ENCODE results near the gene SKI. TPM values are rescaled to one million over a fixed set of nuclear protein-coding genes. Genes with fewer than 3 reads are reported as not detected.

SKI gene
- total RNA-seq, 1 experiment from 2014 or later: 89.5 TPM

DNA sequence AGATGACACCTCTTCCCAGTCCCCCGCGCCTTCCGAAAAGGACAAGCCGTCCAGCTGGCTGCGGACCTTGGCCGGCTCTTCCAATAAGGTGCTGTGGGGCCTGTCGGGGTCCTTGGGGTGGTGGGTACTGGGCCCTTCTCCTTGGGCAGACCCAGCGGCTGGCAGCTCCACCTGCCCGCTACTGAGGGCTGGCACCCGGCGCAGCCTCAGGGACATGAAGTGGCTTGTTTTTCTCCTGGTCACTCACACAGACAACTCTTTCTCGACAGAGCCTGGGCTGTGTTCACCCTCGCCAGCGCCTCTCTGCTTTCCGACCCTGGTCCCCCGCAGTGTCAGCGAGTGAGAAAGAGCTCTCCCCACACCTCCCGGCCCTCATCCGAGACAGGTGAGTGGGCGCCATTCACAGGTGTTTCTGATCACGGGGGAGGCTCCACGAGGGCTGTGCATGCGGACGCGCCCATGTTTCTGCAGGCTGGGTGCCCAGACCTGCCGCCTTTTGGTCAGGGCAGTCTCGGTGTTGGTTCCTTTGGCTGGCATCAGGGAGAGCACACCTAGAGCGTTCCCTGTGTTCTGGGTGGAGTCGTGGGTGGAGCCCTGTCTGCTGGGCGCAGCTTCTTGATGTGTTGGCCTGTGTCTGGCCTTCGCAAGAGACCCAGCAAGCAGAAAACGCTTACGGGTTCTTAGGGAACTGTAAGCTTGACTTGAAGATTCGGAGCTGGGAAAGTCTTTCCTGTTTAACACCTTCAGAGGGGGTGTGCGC is 75.1 kb downstream of the SKI start:
- Histone ChIP-seq H4K5ac (ENCODE audit: insufficient read length, low read depth, low read length) (no peak overlapping the region), H3K79me2 (ENCODE audit: insufficient read depth, low read length) (peaks cover 12% of the 10 kb centered on the region; the same call in 1 of the 2 replicates), H2AK5ac (ENCODE audit: insufficient read length, low read length) (no peak overlapping the region), H3K14ac (ENCODE audit: insufficient read depth, low read length) (no peak overlapping the region; the same call in 1 of the 2 replicates), H2BK15ac (ENCODE audit: low read depth, low read length) (no peak overlapping the region), H3K27me3 (ENCODE audit: insufficient read depth, low read length) (no peaks in the 10 kb centered on the region), H3K79me1 (ENCODE audit: insufficient read depth, low read depth, low read length, poor library complexity, severe bottlenecking) (peaks cover 10% of the 10 kb centered on the region), H2AFZ (ENCODE audit: low read length) (no peak overlapping the region), H3K27ac (ENCODE audit: insufficient read length, low read depth, low read length) (no peak overlapping the region), H3K9me3 (ENCODE audit: control insufficient read depth, low read depth, low read length) (no peaks in the 10 kb centered on the region), H3K4me1 (ENCODE audit: insufficient read depth, low read length) (no peaks in the 10 kb centered on the region), H3K23me2 (ENCODE audit: insufficient read length, low read depth, low read length, poor library complexity, severe bottlenecking) (no peaks in the 10 kb centered on the region), H4K20me1 (ENCODE audit: control insufficient read depth, insufficient read depth, insufficient read length) (no peaks in the 10 kb centered on the region), H3K56ac (ENCODE audit: insufficient read length, low read depth, low read length) (no peak overlapping the region), H2BK5ac (ENCODE audit: insufficient read length, low read length) (no peak overlapping the region), H4K91ac (ENCODE audit: insufficient read length, low read depth, low read length) (no peak overlapping the region), H3K23ac (ENCODE audit: insufficient read length, low read depth, low read length) (no peak overlapping the region), H3T11ph (ENCODE audit: low read length) (no peak overlapping the region), H3K4me2 (ENCODE audit: insufficient read depth, insufficient read length, low read length) (no peak overlapping the region), H3K9ac (ENCODE audit: extremely low read depth, insufficient read length, low read length) (no peak overlapping the region), H2BK12ac (ENCODE audit: insufficient read length, low read depth, low read length) (no peak overlapping the region), H4K8ac (replicated peaks; ENCODE audit: insufficient read length, low read depth, low read length) (no peak overlapping the region), H3K4ac (ENCODE audit: low read depth, low read length) (no peak overlapping the region), H2BK120ac (ENCODE audit: low read depth, low read length, poor library complexity, severe bottlenecking) (no peak overlapping the region), H3K18ac (ENCODE audit: insufficient read length, low read depth, low read length) (no peak overlapping the region), H2BK20ac (ENCODE audit: low read depth, low read length, poor library complexity, severe bottlenecking) (no peak overlapping the region)
- Mint-ChIP-seq H3K4me3 (no peak overlapping the region), H3K27ac (peak overlapping the region; percentile 34 to 74 (median 40); a peak in 3 of 7 replicates), H3K27me3 (ENCODE audit: low read depth) (no peaks in the 10 kb centered on the region), H3K9me3 (no peaks in the 10 kb centered on the region), H3K36me3 (ENCODE audit: insufficient read depth in 1 of 3, low read depth in 3 of 3) (peaks cover 17 to 46% (median 41%) of the 10 kb centered on the region in 3 experiments; a peak in 6 of 7 replicates), H3K4me1 (peaks cover 3 to 7% of the 10 kb centered on the region in 2 experiments; a peak in 3 of 4 replicates)
- DNase-seq: no peak
- TF ChIP-seq, protein P1, sequence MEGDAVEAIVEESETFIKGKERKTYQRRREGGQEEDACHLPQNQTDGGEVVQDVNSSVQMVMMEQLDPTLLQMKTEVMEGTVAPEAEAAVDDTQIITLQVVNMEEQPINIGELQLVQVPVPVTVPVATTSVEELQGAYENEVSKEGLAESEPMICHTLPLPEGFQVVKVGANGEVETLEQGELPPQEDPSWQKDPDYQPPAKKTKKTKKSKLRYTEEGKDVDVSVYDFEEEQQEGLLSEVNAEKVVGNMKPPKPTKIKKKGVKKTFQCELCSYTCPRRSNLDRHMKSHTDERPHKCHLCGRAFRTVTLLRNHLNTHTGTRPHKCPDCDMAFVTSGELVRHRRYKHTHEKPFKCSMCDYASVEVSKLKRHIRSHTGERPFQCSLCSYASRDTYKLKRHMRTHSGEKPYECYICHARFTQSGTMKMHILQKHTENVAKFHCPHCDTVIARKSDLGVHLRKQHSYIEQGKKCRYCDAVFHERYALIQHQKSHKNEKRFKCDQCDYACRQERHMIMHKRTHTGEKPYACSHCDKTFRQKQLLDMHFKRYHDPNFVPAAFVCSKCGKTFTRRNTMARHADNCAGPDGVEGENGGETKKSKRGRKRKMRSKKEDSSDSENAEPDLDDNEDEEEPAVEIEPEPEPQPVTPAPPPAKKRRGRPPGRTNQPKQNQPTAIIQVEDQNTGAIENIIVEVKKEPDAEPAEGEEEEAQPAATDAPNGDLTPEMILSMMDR (conservative IDR thresholded peaks at IDR 0.05): no peak
- WGBS (ENCODE audit: extremely low coverage, insufficient read length, low lambda C conversion rate): no CpG with 5 or more reads among the region's 35 CpGs
